K562 (cell line): ENCODE measurements around the gene RUSC1. TPM values are rescaled to one million over a fixed set of nuclear protein-coding genes. Genes with fewer than 3 reads are reported as not detected.
A peak's percentile ranks its signal among the peaks of the same experiment; 100 is the strongest.

Experiments
- ARHGAP35 ChIP-seq: fragments of 450-650 bp; IDR thresholded peaks from 2 replicates; pipeline ENCODE4 v1.6.1; 2018; ENCODE audit not compliant: partially characterized antibody
- BRF1 ChIP-seq: IDR thresholded peaks from 3 replicates; pipeline ENCODE4 v1.6.1; 2011; ENCODE audit warnings: borderline replicate concordance, mild to moderate bottlenecking; ENCODE audit not compliant: insufficient read length; ENCODE audit errors: extremely low read depth
- CBX2 ChIP-seq: fragments of 200-600 bp; sonication (generic); IDR thresholded peaks from one replicate; pipeline ENCODE4 v1.6.1; 2012; ENCODE audit warnings: mild to moderate bottlenecking, low read length, inconsistent platforms; ENCODE audit not compliant: insufficient read depth, poor library complexity, severe bottlenecking
- DNMT1 ChIP-seq: fragments of 450-650 bp; IDR thresholded peaks from 2 replicates; pipeline ENCODE4 v1.6.1; 2016; ENCODE audit warnings: antibody characterized with exemption, mild to moderate bottlenecking
- MAFG ChIP-seq: fragments of 450-650 bp; conservative IDR thresholded peaks from 2 replicates; pipeline ENCODE4 v1.6.1; 2016; ENCODE audit warnings: missing genetic modification characterization, missing compliant biosample characterization
- MECOM ChIP-seq: fragments of 250-450 bp; sonication (Bioruptor Pico); IDR thresholded peaks from 2 replicates; pipeline ENCODE4 v1.8.0; 2022; ENCODE audit warnings: inconsistent platforms
- NCOA1 ChIP-seq: fragments of 450-650 bp; IDR thresholded peaks from 2 replicates; pipeline ENCODE4 v1.6.1; 2016; ENCODE audit warnings: low read depth
- NONO ChIP-seq, 2 experiments: fragments of 200-400 bp in 1 of 2; fragments of 450-650 bp in 1 of 2; formaldehyde crosslinking in 1 of 2; IDR thresholded peaks; 2 replicates each; pipeline ENCODE4 v1.6.1; 2017; ENCODE audit warnings: low read depth in 2 of 2, mild to moderate bottlenecking in 2 of 2, moderate library complexity in 2 of 2, low read length in 1 of 2
- PCBP2 ChIP-seq: fragments of 200-400 bp; formaldehyde crosslinking; IDR thresholded peaks from 2 replicates; pipeline ENCODE4 v1.6.1; 2018; ENCODE audit warnings: low read length, low read depth, mild to moderate bottlenecking, moderate library complexity; ENCODE audit not compliant: poor library complexity, severe bottlenecking
- TAL1 ChIP-seq: fragments of 450-650 bp; IDR thresholded peaks from 2 replicates; pipeline ENCODE4 v1.6.1; 2016; ENCODE audit warnings: mild to moderate bottlenecking
- WHSC1 ChIP-seq: IDR thresholded peaks from one replicate; pipeline ENCODE4 v1.6.1; 2012; ENCODE audit warnings: low read length, control low read depth, inconsistent platforms
- ZFP1 ChIP-seq: fragments of 450-650 bp; formaldehyde crosslinking; IDR thresholded peaks from 2 replicates; pipeline ENCODE4 v1.4.0; 2020; ENCODE audit warnings: mild to moderate bottlenecking, mixed read lengths
- ZNF133 ChIP-seq: fragments of 250-450 bp; sonication (Bioruptor Pico); IDR thresholded peaks from 2 replicates; pipeline ENCODE4 v1.4.0; 2020; ENCODE audit warnings: mild to moderate bottlenecking
- ZSCAN32 ChIP-seq: fragments of 450-650 bp; formaldehyde crosslinking; IDR thresholded peaks from 2 replicates; pipeline ENCODE4 v1.4.0; 2020; ENCODE audit warnings: mild to moderate bottlenecking, moderate library complexity
- polyA plus RNA-seq, 8 experiments: library from polyadenylated mRNA; depleted of rRNA in 4 of 8; stranded (reverse) in 5 of 8; unstranded in 3 of 8; fragments of >200 nt; fragmentation: Nextera tagmentation in 2 of 8; fragmentation: Illumina TruSeq in 1 of 8; extraction: Ambion mirVana in 2 of 8; extraction: Trizol in 1 of 8; gene quantifications; 2 replicates each; pipeline versions ENCODE4 v1.2.1 to v1.2.3, GENCODE V29; 2011 to 2014; ENCODE audit warnings: inconsistent platforms in 1 of 8, missing spikeins in 1 of 8
- total RNA-seq, 7 experiments: library from RNA; depleted of rRNA in 6 of 7; stranded (reverse); fragments of >200 nt in 6 of 7; fragmentation: Illumina TruSeq in 2 of 7; extraction: Trizol in 2 of 7; gene quantifications; 2 replicates each; pipeline versions ENCODE4 v1.2.1 to v1.2.3, GENCODE V29; 2011 to 2021; ENCODE audit warnings: low replicate concordance in 1 of 7
- TF ChIP-seq, protein P1 (sequence below): fragments of 250-450 bp; sonication (Bioruptor Pico); IDR thresholded peaks from 2 replicates; pipeline ENCODE4 v1.5.0; 2021
- TF ChIP-seq, protein P2 (sequence below): fragments of 450-650 bp; formaldehyde crosslinking; IDR thresholded peaks from 2 replicates; pipeline ENCODE4 v1.4.0; 2020; ENCODE audit warnings: mild to moderate bottlenecking, moderate library complexity
- TF ChIP-seq, protein P3 (sequence below): fragments of 250-450 bp; sonication (Bioruptor Pico); IDR thresholded peaks from 2 replicates; pipeline ENCODE4 v1.9.0; 2021; ENCODE audit warnings: mild to moderate bottlenecking

The RUSC1 gene
- total and polyA plus RNA-seq, 9 of the 15 experiments (the other 6 are each of a cell fraction or from before 2014, with no cell fraction given): 5.7 to 68.3 (median 33.6) TPM

DNA sequence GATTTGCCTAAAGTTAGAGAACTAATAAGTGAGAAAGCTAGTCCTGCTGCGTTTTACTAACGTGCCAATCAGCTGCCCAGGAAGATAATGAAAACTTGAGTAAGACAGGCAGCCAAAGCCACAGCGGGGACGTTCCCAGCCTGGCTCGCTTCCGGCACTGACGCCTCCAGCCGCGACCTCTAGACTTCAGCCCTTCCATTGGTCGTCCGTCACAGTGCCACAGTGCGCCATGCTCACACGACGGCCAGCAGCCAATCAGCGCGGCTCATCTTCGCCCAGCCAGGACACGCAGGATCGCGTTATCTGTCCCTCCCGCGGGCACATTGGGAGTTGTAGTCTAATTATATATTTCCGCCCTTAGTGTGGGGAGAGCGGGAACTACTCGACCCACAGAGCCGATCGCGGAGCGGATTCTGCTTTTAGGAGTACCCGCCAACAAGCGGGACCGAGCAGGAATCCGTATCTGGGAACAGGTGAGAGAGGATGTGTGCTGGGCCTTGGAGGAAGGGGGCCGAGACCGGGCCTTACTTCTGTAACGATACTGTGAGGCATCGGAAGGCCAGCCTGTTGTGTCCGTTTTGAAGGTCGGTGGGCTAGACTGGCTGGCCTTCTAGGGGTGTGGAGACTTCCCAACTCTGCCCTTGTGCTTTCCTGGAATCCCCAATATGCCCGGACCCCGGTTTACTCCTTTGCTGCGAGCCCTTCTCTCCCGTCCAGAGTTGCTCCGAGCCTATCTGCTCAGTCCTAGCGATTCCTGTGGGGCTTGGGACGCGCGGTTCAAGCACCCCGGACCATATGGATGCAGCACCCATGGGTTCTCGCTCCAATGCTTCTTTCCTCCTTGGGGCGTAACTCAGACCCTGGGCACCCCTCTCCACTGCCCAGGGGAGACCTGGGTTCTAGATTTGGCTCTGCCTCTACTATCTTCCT lies 11.9 kb upstream of the RUSC1 start, which contains the start of gene FDPS (continued):
- TF ChIP-seq, protein P1, sequence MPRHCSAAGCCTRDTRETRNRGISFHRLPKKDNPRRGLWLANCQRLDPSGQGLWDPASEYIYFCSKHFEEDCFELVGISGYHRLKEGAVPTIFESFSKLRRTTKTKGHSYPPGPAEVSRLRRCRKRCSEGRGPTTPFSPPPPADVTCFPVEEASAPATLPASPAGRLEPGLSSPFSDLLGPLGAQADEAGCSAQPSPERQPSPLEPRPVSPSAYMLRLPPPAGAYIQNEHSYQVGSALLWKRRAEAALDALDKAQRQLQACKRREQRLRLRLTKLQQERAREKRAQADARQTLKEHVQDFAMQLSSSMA: no peak
- no peak for TF ChIP-seq CBX2
- no peak for TF ChIP-seq PCBP2
- no peak for TF ChIP-seq TAL1
- no peak for TF ChIP-seq WHSC1
- TF ChIP-seq DNMT1: no peak
- TF ChIP-seq ZSCAN32 (CRISPR knock-in tag): no peak
- no peak for TF ChIP-seq MECOM (CRISPR knock-in tag)
- TF ChIP-seq ZNF133: no peak
- TF ChIP-seq MAFG: no peak
- TF ChIP-seq, protein P2, sequence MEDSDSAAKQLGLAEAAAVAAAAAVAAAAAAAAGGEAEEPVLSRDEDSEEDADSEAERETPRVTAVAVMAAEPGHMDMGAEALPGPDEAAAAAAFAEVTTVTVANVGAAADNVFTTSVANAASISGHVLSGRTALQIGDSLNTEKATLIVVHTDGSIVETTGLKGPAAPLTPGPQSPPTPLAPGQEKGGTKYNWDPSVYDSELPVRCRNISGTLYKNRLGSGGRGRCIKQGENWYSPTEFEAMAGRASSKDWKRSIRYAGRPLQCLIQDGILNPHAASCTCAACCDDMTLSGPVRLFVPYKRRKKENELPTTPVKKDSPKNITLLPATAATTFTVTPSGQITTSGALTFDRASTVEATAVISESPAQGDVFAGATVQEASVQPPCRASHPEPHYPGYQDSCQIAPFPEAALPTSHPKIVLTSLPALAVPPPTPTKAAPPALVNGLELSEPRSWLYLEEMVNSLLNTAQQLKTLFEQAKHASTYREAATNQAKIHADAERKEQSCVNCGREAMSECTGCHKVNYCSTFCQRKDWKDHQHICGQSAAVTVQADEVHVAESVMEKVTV (CRISPR knock-in tag): no peak
- no peak for TF ChIP-seq ARHGAP35
- TF ChIP-seq, protein P3, sequence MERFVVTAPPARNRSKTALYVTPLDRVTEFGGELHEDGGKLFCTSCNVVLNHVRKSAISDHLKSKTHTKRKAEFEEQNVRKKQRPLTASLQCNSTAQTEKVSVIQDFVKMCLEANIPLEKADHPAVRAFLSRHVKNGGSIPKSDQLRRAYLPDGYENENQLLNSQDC (CRISPR knock-in tag): 0 out of 2 replicates have a peak, but pooled peaks have one; percentile 35
- no peak for TF ChIP-seq BRF1
- no peak for TF ChIP-seq NCOA1
- TF ChIP-seq NONO (IDR thresholded peaks at IDR 0.05; ENCODE audit: low read depth in 2 of 2, low read length in 1 of 2): no peak
- TF ChIP-seq ZFP1 (CRISPR knock-in tag): no peak
